Fibroblast of skin of right biceps (primary cell): ENCODE results near the gene CCDC57.

Experiments used
- DNase-seq: peaks from one replicate; pipeline ENCODE4 v3.0.0-alpha.2; 2013

Gene CCDC57

DNA sequence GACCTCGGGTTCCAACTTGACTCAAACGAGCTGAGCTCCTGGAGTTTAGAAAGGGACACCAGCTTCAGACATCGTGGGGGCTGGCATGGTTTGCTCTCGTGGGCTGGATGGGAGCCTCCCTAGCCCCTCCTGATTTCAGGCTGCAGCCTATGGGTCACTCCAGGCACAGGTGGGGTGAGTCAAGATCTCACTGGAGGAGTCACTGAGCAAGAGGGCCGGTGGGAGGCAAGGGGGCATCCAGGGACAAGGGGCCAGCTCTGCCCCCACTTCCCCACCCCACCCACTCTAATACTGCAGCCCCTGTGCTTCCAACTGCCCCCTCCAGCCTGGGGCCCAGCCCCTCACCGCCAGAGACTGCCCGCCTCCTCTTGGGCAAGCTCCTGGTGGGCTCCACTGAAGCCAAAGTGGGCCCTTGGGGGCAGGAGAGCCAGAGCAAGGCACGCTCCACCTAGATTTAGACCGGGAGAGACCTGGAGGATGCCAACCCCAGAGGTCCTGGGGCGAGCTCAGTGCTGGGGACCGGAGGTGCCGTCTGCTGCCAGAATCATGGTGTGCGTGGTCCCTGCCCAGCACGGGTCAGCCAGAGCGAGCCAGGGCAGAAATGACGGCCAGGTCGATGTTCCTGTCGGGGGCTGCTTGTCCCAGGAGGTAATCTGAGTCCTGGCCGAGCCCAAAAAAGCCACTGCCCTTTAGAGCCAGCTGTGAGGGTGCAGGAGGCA lies 22.6 kb upstream of the CCDC57 start:
- no peak for DNase-seq

DNA sequence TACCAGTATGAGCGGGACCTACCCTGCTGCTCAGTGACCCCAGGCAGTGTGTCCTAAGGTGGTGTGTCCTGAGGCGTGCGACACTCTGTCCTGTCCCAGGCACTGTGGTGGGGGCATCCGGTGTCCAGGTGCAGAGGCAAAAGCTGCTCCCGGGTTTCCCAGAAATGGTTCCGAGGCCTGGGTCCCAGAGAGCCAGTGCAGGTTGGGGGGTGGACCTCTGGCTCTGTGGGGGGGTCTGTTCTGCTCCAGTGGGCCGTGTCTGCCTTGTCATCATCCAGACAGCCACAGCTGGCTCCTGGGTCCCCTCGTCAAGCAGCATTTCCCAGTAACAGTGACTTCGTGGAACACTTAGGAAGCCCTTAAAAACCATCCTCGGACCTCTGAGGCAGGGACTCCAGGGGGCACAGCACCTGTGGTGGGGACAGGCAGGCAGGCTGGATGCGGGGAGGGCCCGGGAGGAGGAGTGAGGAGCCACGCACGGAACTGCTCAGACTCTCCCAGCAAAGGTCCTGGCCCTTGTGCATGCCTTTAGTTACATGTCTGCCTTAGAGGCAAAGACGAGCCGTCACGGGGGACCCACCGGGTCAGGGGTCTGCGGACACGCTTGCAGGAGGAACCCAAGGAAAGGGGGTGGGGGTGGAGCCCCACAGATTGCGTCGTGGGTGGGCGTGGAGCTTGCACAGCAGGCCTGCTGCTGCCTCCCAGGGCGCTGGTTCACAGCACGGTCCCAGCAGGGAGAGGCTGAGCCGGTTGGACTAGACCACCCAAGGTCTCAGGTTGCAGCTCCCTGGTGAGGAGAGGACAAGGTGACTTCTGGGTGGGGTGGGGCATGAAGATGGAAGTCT lies 21.8 kb upstream of the CCDC57 start:
- no peak for DNase-seq

DNA sequence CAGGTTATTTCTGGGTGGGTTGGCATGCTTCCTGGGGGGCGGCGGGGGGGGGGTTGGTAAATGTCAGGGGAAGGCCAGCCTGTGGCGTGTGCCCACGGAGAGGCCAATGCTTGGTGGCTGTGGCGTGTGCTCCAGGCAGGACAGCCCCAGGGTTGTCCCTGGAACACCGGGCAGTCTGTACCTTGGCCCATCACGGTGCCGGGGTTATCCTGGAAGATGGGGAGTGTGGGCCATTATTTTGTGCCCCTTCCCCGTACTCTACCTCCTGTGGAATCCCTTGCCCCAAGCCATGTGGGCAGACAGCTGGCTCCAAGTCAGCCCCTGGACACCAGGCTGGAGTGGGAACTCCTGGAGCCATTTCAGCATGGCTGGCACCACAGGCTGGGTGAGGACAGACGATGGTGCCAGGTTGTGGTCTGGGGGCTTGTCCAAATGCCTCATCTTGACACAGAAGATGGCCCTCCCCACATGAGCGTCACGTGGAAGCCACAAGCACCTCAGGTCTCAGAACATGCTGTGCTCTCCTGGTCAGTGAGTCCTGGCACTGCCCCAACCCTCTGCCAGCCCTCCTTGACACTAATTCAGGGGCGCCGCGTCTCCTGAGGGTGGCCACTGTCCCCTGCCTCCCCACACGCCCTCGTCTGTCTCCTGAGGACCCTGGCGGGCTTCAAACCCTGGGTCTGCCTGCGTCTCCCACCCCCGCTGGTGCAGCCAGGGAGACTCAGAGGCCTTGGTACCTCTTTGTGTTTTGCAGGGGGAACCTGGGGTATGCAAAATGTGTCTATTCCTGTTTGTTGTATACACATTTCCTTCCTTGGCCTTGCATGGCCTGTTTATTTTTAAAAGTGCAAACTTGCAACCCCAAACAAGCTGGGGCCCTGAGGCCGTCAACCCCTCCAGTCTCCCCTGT lies 20.5 kb upstream of the CCDC57 start:
- no peak for DNase-seq

DNA sequence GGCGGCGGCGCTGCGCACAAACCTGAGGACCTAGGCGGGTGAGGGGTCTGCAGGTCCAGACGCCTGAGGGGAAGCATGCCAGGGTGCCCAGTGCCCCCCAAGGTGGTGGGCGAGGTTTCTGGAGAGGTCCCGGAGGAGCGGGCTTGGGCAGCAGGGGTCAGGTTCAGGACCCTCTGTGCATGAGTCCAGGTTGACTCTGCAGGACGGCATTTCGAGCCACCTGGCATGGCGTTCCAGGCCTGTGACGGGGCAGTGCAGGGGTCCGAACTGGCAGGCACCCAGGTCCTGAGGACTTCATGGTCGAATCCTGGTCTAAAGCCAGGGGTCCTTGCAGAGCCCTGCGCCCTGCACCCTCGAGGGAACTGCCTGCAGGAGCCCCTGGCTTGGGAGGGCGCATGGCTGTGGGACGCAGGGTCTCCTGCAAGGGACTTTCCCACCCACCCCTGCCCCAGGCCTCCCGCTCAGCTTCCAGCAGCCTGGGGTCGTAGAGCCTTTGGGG lies 19.7 kb upstream of the CCDC57 start:
- DNase-seq = no peak

DNA sequence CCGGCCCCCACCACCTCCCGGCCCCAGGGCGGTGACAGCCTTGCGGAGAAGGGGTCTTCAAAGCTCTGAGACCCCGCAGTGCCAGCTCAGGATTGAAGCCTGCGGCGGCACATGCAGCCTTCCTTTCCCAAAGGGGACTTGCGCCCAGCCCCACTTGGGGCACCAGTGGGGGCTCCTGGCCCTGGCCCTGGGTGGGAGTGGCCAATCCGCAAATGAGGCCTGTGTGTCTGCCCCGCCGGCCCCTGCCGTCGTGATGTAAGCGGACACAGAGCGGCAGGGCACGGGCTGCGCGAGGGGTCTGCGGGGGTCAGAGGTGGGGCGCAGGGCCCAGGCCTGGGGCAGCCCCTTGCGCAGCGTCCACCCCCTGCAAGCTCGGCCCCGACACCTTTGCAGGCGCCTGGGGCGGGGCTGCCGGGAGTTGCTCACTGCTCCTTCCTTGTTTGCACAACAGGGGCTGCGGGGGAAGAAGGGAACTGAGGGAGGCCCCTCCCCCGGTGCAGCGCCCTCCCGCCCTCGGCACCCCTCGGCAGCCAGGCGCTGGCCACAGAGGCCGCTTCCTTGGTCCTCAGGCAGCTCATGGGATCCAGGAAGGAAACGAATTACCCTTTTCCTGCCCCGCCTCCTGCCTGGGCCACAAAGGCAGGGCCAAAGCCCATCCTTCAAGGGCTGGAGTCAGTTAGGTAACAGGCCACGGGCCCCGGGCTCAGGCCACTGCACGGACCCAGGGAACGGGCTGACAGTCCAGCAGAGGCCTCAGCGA lies 19.1 kb upstream of the CCDC57 start:
- peak; percentile 52 for DNase-seq

DNA sequence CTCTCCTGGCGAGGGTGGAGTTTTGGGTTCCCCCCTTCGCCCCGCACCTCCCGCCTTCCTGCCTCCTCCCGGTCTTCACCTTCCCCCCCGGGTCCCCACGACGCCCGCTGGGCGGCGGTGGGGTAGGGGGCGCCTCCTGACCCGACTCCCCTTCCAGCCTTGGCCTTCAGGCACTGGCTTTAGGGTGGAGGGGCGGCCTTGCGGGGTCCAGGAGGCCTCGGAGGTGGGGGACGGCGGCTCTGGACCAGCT lies 18.6 kb upstream of the CCDC57 start:
- no peak for DNase-seq

DNA sequence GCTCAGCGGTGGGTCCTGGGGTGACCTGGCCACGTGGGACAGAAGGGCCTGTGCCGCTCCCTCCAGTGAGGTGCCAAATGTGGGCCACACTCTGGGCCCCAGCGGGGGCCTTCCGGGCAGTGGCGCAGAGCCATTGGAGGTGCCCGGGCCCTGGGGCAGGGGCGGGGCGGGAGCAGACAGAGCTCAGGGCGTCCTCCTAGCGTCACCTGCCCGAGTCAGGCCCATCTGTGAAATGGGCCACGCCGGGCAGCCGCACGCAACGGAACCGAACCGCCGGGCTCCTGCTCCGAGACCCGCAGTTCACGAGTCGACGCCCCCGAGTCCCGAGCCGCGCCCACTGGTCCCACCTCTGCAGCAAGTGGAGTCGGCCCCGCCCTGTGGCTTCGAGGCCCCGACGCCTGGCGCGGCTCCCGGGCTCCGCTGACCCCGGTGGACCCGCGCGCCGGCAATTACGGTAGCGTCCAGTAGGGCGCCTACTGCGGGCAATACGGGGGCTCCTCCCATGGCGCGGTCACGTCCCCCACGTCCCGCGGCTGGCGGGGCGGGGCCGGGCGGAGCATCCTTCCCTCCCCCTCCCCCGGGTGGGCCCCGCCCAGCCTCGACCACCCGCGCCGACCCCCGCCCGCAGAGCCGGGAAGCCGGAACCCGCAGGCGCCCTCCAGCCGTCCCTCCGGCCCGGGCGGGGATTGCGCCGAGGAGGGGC lies 18.1 kb upstream of the CCDC57 start:
- DNase-seq = peak; percentile 90

DNA sequence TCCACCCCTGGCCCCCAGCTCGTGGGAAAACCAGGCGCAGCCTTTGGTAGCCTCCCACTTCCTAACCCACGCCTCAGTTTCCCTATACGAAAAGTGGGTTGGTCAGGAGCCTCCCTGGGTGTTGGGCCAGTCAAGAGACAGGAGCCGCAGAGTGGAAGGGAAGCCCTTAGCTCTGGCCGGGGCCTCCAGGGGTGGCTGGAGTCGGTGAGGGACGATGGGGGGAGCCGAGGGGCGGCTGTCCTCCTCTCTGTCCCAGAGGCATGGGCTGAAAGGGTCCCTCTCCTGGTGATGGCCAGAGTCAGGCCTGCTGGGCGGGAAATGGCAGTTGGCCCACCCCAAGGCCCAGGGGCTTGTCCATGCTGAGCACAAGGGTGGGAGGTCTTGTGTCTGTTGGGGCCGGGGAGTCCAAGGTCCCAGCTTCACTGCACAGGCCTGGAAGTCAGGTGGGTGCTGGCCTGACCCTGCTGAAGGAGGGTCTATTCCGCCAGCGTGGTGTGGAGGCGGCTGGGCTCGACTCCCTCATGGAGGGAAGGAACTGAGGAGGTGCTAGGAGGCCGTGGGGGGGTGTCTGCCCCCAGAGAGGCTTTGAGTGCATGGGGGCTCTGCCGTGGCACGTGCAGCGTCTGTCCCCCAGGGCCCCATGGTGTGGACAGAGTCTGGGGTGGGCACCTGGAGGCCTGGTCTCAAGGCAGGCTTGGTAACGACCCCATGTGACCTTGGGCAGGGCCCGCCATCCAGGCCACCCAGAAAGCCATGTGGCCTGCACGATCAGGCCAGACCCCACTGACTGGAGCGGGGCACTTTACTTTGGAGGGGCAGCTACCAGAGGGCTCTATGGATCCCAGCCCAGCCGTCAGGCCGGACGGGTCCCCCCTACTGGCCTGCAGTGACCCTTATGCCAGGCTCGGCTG lies 17.3 kb upstream of the CCDC57 start:
- no peak for DNase-seq

DNA sequence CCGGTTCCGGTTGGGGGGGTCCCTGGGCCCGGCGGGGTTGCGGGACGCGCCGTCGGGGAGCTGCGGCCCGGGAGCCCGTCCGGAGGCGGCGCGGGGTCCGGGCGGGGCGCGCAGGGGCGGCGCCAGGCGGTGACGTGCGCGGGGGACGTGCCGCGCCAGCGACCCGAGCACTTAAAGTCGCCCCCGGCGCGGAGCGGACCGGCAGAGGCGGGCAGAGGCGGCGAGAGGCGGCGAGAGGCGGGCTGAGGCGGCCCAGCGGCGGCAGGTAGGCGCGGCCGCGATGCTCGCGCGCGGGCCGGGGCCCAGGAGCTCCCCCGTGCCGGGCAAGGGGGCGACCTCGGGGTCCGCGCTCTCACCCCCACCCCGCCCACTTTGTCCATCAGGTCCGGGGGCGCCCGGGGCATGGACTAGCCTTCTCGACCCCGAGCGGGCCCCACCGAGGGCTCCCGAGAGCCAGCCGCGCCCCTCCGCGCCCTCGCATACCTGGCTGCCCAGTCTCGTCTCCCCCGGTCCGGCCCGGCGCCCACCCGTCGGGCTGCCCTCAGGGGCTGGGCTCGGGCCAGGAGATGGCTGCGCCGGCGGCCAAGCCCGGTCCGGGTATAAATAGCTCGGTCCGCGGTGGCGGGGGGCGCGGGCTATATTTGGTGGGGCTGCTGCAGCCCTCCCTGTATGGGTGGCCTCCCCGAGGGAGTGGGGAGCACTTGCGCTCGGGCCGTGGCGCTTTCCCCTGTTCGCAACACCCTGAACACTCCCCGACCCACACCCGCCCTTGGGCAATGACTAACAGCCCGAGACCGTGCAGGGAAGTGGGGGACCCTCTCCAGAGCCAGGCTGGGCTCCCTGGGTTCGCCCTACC lies 16.4 kb upstream of the CCDC57 start, which contains the start of gene SLC16A3:
TSS of gene SLC16A3 (plus strand) at position 201 of the 856 bp plus-strand sequence. CDS start 6,967 bp downstream, outside the sequence.
- peak; percentile 83 for DNase-seq

DNA sequence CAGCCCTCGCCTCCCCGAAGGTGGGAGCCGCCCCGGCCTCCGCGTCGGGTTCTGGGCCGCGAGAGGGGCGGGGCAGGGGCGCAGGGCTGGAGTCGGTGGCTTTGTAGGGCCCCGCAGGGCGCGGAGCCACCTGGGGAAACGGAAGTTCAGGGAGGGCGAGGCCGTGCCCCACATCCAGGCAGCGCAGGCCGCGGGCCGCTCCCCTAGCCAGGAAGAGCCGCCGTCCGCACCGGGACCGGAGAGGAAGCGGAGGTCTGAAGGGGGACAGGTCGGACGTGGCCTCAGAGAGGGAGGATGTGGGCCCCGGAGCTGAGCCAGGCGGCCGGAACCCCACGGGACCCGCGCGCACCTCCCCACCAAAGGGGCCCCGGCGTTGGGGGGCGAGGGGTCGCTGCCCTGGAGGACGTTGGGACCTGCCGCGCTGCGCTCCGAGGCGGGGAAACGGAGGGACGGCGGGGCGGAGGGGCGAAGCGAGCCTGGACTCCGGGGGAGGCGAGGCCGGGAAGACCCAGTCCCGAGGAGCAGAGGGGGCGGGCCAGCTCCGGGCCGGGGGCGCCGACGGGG lies 15.7 kb upstream of the CCDC57 start:
- no peak for DNase-seq

DNA sequence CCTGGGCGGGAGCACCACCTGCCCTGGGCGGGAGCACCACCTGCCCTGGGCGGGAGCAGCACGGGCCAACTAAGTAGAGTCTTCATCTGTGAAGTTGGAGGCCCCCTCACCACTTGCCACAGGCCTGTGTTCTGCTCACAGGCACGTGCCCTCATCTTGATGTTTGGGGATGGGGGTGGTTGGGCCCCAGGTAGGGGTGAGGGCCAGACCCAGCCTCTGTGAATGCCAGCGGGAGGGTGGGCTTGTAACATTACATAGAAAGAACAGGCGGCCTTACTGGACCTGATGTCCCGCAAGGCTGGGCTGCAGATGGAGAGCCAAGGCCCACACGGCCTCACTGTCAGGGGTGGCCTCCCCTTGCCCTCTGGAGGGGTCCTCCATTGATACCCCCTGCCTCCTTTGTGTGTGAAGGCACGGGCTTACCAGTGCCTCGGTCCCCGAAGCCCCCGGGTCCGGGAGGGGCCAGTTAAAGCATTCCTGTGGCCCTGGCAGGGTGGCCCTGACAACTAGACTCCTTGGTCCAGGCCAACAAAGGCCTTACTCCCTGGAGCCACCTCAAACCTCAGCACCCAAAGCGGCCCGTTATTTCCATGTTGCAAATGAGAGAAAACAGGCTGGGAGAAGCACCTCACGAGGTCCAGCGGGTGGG lies 15.1 kb upstream of the CCDC57 start:
- DNase-seq = no peak

DNA sequence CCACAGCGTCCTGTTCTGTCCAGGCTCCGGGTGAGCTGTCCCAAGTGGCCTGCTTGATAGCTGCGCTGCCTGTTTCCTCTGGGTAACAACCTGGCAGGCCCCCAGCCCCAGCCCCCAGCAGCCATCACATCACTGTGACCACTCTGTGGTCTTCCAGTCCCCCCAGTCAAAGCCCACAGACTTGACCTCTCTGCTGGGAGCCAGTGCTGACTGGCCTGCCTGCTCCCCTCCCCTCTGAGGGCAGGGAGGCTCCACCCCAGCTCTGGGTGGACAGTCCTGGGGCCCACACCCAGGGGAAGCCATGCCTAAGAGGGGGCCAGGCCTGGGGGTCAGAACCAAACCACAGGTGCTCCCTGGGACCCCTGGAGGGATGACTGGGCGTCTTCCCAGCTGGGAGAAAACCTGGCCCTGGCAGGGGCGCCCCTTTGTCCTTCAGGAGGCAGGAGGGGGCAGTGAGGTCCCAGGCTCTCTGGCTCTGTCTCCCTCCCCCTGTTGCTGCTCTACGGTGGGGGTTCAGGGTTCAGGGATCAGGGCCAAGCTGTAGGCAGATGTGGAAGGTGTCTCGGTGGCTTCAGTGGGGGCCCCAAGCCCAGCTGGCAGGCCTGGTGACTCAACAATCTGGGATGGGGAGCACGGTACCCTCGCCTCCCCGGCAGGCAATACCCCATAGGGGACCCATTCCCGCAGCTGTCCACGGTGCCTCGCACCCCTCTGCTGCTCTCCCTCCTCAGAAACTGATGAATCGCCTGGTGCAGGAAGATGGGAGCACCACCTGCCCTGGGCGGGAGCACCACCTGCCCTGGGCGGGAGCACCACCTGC lies 14.4 kb upstream of the CCDC57 start:
- DNase-seq = no peak

DNA sequence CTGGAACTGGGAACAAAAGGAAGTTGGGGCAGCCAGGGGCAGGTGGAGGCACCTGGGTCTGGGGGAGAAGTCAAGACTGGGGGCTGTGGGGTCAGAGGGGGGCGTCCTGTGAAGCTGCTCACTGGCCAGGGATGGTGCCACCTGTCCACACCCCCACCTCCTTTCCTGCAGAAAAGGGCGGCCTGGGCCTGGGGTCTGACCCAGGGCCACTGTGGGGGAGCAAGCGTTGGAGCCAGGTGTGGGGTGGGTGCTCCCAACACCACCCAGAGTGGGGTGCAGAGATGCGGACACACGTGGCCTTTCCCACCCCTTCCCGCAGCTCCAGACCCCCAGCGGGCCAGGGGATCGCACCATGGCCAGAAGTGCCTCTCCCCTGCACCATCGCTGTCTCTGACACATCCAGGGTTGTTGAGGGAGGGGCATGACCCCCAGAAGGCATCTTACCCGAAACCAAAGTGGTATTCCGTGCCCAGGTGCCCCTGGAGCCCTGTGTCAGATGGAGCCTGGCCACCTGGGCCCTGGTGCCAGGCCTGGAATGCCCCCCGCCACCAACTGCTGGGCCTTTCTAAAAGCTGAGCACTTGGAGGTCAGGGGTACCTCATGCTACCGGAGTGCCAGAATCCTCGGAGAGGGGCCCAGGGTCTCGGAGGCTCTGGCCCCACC lies 13.6 kb upstream of the CCDC57 start:
- no peak for DNase-seq

DNA sequence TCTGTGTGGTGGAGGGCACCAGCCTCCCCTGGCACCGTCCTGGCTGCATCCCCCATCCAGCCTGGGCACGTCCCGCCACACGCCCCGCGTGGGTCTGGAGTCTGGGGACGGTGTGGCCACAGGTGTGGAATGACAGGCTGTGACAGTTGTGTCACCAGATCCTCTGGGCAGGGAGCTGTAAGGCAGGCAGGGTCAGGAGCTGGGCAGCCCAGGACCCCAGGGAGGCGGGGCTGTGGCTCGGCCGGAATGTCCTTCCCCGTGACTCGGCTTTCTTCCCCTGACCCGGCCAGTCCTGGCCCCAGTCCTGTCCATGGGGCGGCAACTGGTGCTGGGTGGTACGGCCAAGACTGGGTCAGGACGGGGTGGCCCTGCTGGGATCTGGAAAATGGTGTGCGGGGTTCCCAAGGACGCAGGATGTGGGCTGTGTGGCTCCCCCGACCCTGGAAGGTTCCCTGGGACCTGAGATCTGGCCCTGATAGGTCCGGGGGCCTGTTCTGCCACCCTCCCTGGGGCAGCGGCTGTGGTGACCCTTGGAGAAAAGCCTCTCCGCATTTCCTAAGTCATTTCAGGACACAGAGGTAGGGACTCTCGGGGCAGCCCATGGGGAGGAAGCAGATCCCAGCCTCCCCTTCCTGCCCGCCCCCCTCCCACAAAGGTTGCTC lies 12.9 kb upstream of the CCDC57 start:
- no peak for DNase-seq

DNA sequence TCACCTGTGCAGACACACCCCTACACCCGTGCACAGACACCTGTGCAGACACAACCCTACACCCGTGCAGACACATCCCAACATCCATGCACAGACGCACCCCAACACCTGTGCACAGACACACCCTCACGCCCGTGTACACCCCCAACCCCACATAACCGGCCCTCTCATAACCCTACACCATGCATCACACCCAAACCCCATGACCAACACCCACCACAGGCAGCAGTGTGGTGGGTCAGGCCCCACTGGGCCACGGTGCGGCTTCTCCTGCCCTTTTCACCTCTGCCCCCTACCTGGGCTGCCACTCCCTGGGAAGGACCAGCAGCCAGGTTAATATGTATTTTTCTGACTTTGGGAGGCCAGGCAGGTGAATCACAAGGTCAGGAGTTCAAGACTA lies 12.0 kb upstream of the CCDC57 start:
- DNase-seq = no peak

DNA sequence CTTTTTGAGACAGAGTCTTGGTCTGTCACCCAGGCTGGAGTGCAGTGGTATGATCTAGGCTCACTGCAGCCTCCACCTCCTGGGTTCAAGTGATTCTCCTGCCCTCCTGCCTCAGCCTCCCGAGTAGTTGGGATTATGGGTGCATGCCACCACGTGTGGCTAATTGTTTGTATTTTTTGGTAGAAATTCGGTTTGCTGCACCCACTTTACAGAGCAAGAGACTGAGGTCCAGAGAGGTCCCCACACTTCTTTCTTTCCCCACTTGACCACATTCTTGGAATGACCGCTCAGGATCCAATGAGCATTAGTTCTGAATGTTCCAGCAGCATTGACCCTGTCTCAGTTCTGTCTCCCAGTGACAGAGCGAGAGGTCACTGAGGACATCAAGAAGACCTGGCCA lies 10.9 kb upstream of the CCDC57 start:
- DNase-seq = no peak

DNA sequence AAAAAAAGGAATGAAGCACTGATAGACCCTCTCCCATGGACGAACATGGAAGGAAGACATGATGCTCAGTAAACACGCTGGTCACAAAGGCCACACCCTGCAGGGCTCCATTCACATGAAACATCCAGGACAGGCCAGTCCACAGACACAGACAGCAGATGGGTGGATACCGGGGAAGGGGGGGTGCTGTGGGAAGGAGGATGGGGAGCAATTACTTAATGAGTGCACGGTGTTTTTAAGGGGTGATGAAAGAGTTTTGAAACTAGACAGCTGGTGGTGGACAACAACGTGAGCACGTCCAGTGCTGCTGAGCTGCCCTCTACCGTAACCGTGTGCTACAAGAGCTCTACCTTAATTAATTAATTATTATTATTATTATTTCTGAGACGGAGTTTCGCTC lies 10.2 kb upstream of the CCDC57 start:
- DNase-seq = no peak
